ENCODE results near the gene PIK3C2G. TPM values are rescaled to one million over a fixed set of nuclear protein-coding genes. Genes with fewer than 3 reads are reported as not detected.

PIK3C2G gene
- total RNA-seq, 1 experiment from 2014 or later = not detected

DNA sequence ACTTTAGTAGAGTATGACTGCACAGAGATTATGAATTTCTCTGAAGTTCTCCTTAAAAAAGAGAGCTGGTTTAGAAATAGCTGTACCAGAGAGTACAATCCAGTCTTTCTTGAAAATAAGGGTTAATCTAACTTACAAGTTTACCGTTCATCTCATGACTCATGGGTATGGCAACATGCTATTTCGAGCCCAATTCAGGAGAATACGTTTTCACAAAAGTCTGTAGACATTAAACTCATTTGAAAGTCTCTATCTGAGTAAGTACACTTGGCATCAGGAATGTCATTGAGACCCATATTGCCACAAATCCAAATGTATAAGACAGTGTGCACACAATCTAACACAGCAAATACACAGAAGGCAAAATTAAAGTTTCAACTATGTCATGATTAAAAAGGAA lies 160.5 kb downstream of the PIK3C2G start:
- Histone ChIP-seq H4K20me1 (ENCODE audit: insufficient read depth) (no peaks in the 10 kb centered on the region), H3K9ac (ENCODE audit: low read length) (no peak overlapping the region), H3K27me3 (ENCODE audit: insufficient read depth, low read length) (no peaks in the 10 kb centered on the region), H3K9me2 (ENCODE audit: insufficient read depth) (no peaks in the 10 kb centered on the region), H3K79me2 (ENCODE audit: insufficient read depth, low read length) (no peaks in the 10 kb centered on the region), H2AFZ (ENCODE audit: low read depth, low read length, poor library complexity, severe bottlenecking) (no peak overlapping the region), H3K4me1 (ENCODE audit: control insufficient read depth in 1 of 2, insufficient read depth in 2 of 2, low read length in 2 of 2) (no peaks in the 10 kb centered on the region), H3K4me2 (ENCODE audit: low read length) (no peak overlapping the region), H3K36me3 (ENCODE audit: control insufficient read depth in 1 of 2, insufficient read depth in 2 of 2, low read length in 2 of 2) (no peaks in the 10 kb centered on the region), H3K27ac (ENCODE audit: low read depth, low read length) (no peak overlapping the region), H3K9me3 (ENCODE audit: control insufficient read depth in 1 of 2, insufficient read depth in 1 of 2, low read depth in 1 of 2, low read length in 2 of 2) (no peaks in the 10 kb centered on the region), H3K4me3 (replicated peaks in 1 of 2; ENCODE audit: low read depth in 1 of 2, low read length in 2 of 2) (no peak overlapping the region)
- no peak for TF ChIP-seq SRF (IDR thresholded peaks at IDR 0.05; ENCODE audit: low read depth)
- TF ChIP-seq RAD21 (IDR thresholded peaks at IDR 0.05; ENCODE audit: low read depth) = no peak
- TF ChIP-seq EZH2phosphoT487 (IDR thresholded peaks at IDR 0.05; ENCODE audit: borderline replicate concordance) = no peak
- TF ChIP-seq SP1 (IDR thresholded peaks at IDR 0.05; ENCODE audit: low read depth) = no peak
- no peak for TF ChIP-seq POLR2AphosphoS5 (IDR thresholded peaks at IDR 0.05; ENCODE audit: low read depth, low read length)
- TF ChIP-seq CEBPB (IDR thresholded peaks at IDR 0.05; ENCODE audit: low read depth) = no peak
- no peak for TF ChIP-seq TCF7L2 (IDR thresholded peaks at IDR 0.05; ENCODE audit: borderline replicate concordance, extremely low read depth, insufficient read depth, insufficient read length)
- no peak for TF ChIP-seq EZH2 (IDR thresholded peaks at IDR 0.05)
- no peak for TF ChIP-seq EGR1 (IDR thresholded peaks at IDR 0.05; ENCODE audit: low read depth)
- no peak for TF ChIP-seq ZNF274 (IDR thresholded peaks at IDR 0.05; ENCODE audit: low read depth, low read length)
- TF ChIP-seq YY1 (IDR thresholded peaks at IDR 0.05; ENCODE audit: extremely low read depth, insufficient replicate concordance, low read depth, low read length) = no peak
- TF ChIP-seq, protein P1, sequence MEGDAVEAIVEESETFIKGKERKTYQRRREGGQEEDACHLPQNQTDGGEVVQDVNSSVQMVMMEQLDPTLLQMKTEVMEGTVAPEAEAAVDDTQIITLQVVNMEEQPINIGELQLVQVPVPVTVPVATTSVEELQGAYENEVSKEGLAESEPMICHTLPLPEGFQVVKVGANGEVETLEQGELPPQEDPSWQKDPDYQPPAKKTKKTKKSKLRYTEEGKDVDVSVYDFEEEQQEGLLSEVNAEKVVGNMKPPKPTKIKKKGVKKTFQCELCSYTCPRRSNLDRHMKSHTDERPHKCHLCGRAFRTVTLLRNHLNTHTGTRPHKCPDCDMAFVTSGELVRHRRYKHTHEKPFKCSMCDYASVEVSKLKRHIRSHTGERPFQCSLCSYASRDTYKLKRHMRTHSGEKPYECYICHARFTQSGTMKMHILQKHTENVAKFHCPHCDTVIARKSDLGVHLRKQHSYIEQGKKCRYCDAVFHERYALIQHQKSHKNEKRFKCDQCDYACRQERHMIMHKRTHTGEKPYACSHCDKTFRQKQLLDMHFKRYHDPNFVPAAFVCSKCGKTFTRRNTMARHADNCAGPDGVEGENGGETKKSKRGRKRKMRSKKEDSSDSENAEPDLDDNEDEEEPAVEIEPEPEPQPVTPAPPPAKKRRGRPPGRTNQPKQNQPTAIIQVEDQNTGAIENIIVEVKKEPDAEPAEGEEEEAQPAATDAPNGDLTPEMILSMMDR (IDR thresholded peaks at IDR 0.05 in 2 of 3, conservative IDR thresholded peaks at IDR 0.05 in 1 of 3; ENCODE audit: borderline replicate concordance in 1 of 3, insufficient read depth in 1 of 3, low read depth in 2 of 3, low read length in 2 of 3) = no peak
- TF ChIP-seq, protein P2, sequence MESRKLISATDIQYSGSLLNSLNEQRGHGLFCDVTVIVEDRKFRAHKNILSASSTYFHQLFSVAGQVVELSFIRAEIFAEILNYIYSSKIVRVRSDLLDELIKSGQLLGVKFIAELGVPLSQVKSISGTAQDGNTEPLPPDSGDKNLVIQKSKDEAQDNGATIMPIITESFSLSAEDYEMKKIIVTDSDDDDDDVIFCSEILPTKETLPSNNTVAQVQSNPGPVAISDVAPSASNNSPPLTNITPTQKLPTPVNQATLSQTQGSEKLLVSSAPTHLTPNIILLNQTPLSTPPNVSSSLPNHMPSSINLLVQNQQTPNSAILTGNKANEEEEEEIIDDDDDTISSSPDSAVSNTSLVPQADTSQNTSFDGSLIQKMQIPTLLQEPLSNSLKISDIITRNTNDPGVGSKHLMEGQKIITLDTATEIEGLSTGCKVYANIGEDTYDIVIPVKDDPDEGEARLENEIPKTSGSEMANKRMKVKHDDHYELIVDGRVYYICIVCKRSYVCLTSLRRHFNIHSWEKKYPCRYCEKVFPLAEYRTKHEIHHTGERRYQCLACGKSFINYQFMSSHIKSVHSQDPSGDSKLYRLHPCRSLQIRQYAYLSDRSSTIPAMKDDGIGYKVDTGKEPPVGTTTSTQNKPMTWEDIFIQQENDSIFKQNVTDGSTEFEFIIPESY (IDR thresholded peaks at IDR 0.05; ENCODE audit: extremely low read depth, insufficient replicate concordance, low read length) = no peak
- intact Hi-C loops (cut with micrococcal nuclease) = no loop called here
- no TSS peak for BruUV-seq (replicated peaks)
- POLR2A ChIA-PET = no interaction called here
- ATAC-seq (no peak), DNase-seq (ENCODE audit: low read depth, low spot score) (no peak)
- CTCF ChIA-PET = interaction anchor here (1.0 kb wide), 1 partner anchor 8 kb away, joined by 3 read pairs; no protein-coding TSS in a partner anchor
- RAD21 ChIA-PET (ENCODE audit: low non-redundant PET in 1 of 2, low total read pairs in 2 of 2, uncharacterized antibody in 2 of 2, unreplicated experiment in 2 of 2) = no interaction called here

All from HCT116 (cell line).